Measurements from ENCODE around the gene NXPH3.

NXPH3 gene

DNA sequence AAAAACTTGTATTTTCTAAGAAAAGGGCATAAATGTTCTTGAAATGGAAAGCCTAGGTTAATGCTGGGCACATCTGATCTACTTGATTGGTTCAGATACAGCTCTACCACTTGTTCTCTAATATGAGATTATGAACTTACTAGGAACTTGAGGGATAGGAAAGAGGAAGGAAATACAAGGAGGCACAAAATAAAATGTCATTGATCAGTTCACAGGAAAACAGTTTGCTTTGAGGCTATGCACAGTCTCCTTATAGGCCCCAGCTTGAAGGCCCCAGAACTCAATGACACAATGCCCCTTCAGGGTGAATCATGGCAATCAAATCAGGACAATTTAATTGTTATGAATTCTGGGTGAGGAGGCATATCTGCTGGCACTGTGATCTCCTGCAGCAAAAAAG is 27.1 kb downstream of the NXPH3 start:
- H3K36me3 ChIP-seq (replicated peaks; ENCODE audit: low read depth, low read length), result peaks cover 50% of the 10 kb centered on the region
- no peaks in the 10 kb centered on the region for H3K4me1 ChIP-seq (ENCODE audit: low read length)
- H4K20me1 ChIP-seq (ENCODE audit: insufficient read depth, low read length), result no peaks in the 10 kb centered on the region
- H3K4me3 ChIP-seq (ENCODE audit: low read length), result no peak overlapping the region
- H3K79me2 ChIP-seq (ENCODE audit: low read length), result no peaks in the 10 kb centered on the region
- H3K9me3 ChIP-seq (ENCODE audit: insufficient read depth, low read length), result no peaks in the 10 kb centered on the region
- no peak overlapping the region for H3K9ac ChIP-seq (ENCODE audit: low read length)
- H3K4me2 ChIP-seq (ENCODE audit: low read length), result no peak overlapping the region
- TF ChIP-seq EZH2phosphoT487 (IDR thresholded peaks at IDR 0.05; ENCODE audit: low read depth), result no peak
- no peak for TF ChIP-seq CTCF (IDR thresholded peaks at IDR 0.05; ENCODE audit: low read depth, low read length)
- H3K27ac ChIP-seq (ENCODE audit: low read length), result no peak overlapping the region
- H2AFZ ChIP-seq (ENCODE audit: low read depth, low read length), result no peak overlapping the region
- H3K27me3 ChIP-seq (ENCODE audit: low read depth, low read length), result no peaks in the 10 kb centered on the region

DNA sequence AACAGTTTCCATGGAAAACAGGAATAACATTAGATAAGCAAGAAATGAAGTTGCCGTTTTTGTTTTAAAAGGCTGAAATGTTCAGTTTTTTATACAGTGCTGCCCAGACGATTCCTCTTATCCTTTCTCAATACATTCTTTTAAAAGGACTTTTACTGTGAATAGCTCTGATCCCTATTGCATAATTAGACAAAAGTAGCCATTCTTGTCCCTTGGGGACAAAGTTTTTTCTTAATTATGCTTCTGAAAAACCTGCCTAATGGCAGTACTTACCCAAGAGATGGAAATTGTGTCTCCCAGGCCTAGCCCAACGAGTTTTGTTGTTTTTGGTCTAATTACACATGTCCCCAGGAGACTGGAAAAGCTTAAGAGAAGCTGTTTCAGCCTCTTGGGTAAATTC is 27.6 kb downstream of the NXPH3 start:
- Histone ChIP-seq H3K9me3 (ENCODE audit: insufficient read depth, low read length) (no peaks in the 10 kb centered on the region), H3K4me1 (ENCODE audit: low read length) (no peaks in the 10 kb centered on the region), H3K27ac (ENCODE audit: low read length) (no peak overlapping the region), H3K27me3 (ENCODE audit: low read depth, low read length) (no peaks in the 10 kb centered on the region), H3K9ac (ENCODE audit: low read length) (no peak overlapping the region), H3K4me2 (ENCODE audit: low read length) (no peak overlapping the region), H3K79me2 (ENCODE audit: low read length) (no peaks in the 10 kb centered on the region), H2AFZ (ENCODE audit: low read depth, low read length) (no peak overlapping the region), H4K20me1 (ENCODE audit: insufficient read depth, low read length) (no peaks in the 10 kb centered on the region), H3K4me3 (ENCODE audit: low read length) (no peak overlapping the region), H3K36me3 (replicated peaks; ENCODE audit: low read depth, low read length) (peaks cover 49% of the 10 kb centered on the region)
- TF ChIP-seq EZH2phosphoT487 (IDR thresholded peaks at IDR 0.05; ENCODE audit: low read depth), result no peak
- TF ChIP-seq CTCF (IDR thresholded peaks at IDR 0.05; ENCODE audit: low read depth, low read length), result no peak

DNA sequence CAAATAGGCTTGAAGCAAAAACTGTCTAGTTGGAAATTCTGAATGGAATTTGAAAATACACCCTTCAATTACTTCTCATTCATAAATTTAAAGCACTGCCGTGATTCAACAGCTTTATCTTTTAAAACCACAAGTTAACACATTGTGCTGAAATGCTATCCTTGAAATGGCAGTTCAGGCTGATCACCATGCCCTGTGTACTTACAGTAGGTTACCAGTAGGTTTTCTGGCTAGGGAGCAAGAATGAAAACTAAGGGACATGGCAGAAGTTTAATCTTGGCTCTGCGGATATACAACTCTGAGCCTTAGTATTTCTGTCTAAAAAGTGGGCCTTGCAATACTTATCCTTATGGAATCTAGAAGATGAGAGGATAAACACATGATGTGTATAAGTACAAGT is 28.0 kb downstream of the NXPH3 start:
- no peak overlapping the region for H3K27ac ChIP-seq (ENCODE audit: low read length)
- no peak overlapping the region for H2AFZ ChIP-seq (ENCODE audit: low read depth, low read length)
- H3K27me3 ChIP-seq (ENCODE audit: low read depth, low read length), result no peaks in the 10 kb centered on the region
- H3K4me2 ChIP-seq (ENCODE audit: low read length), result no peak overlapping the region
- TF ChIP-seq EZH2phosphoT487 (IDR thresholded peaks at IDR 0.05; ENCODE audit: low read depth), result no peak
- no peak for TF ChIP-seq CTCF (IDR thresholded peaks at IDR 0.05; ENCODE audit: low read depth, low read length)
- H3K79me2 ChIP-seq (ENCODE audit: low read length), result no peaks in the 10 kb centered on the region
- no peak overlapping the region for H3K4me3 ChIP-seq (ENCODE audit: low read length)
- H3K36me3 ChIP-seq (replicated peaks; ENCODE audit: low read depth, low read length), result peaks cover 49% of the 10 kb centered on the region
- H4K20me1 ChIP-seq (ENCODE audit: insufficient read depth, low read length), result no peaks in the 10 kb centered on the region
- H3K9ac ChIP-seq (ENCODE audit: low read length), result no peak overlapping the region
- no peaks in the 10 kb centered on the region for H3K4me1 ChIP-seq (ENCODE audit: low read length)
- no peaks in the 10 kb centered on the region for H3K9me3 ChIP-seq (ENCODE audit: insufficient read depth, low read length)

DNA sequence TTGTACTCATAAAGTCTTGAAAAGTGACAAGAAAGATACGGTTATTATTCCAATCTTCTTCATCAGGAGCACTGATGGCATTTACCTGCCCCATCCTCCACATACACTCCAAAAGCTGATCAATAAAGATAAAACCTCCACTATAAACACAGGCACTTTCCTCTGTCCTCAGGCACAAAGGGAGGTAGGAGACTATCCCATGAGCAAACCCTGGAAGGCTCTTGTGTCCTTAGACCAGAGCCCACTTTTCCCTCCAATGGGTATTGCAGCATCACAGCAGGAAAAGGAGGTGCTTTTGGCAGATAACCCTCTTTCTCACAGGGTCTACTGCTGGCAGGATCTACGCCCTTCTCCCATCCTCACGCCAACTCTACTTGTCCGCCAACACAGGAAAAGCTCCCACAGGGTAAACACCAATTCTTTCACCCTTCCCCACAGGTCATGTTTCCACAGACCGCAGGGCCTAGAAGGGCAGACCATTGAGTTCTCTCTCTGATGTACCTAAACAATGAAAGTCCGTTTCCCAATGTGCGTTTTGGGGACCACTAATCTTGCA is 28.7 kb downstream of the NXPH3 start:
- TF ChIP-seq CTCF (IDR thresholded peaks at IDR 0.05; ENCODE audit: low read depth, low read length) (no peak), EZH2phosphoT487 (IDR thresholded peaks at IDR 0.05; ENCODE audit: low read depth) (no peak)
- H3K9ac ChIP-seq (ENCODE audit: low read length), result no peak overlapping the region
- no peak overlapping the region for H3K4me3 ChIP-seq (ENCODE audit: low read length)
- no peaks in the 10 kb centered on the region for H4K20me1 ChIP-seq (ENCODE audit: insufficient read depth, low read length)
- H3K79me2 ChIP-seq (ENCODE audit: low read length), result no peaks in the 10 kb centered on the region
- no peak overlapping the region for H2AFZ ChIP-seq (ENCODE audit: low read depth, low read length)
- H3K27me3 ChIP-seq (ENCODE audit: low read depth, low read length), result no peaks in the 10 kb centered on the region
- H3K36me3 ChIP-seq (replicated peaks; ENCODE audit: low read depth, low read length), result peaks cover 47% of the 10 kb centered on the region
- no peak overlapping the region for H3K27ac ChIP-seq (ENCODE audit: low read length)
- H3K4me2 ChIP-seq (ENCODE audit: low read length), result no peak overlapping the region
- H3K4me1 ChIP-seq (ENCODE audit: low read length), result no peaks in the 10 kb centered on the region
- no peaks in the 10 kb centered on the region for H3K9me3 ChIP-seq (ENCODE audit: insufficient read depth, low read length)
